GM12878 (cell line): ENCODE results near the gene CLASP1.

ENCODE experiments used
- BCLAF1 ChIP-seq: fragments of 450-650 bp; IDR thresholded peaks from 2 replicates; pipeline ENCODE4 v1.6.1; 2017; ENCODE audit warnings: antibody characterized with exemption, mild to moderate bottlenecking, moderate library complexity
- CBFB ChIP-seq: IDR thresholded peaks from 2 replicates; pipeline ENCODE4 v1.6.1; 2016; ENCODE audit warnings: antibody characterized with exemption, low read depth
- EP300 ChIP-seq, 2 experiments: fragments of 150-350 bp in 1 of 2; IDR thresholded peaks; 2 replicates each; pipeline ENCODE4 v1.6.1; 2011 to 2012; ENCODE audit warnings: low read depth in 2 of 2, low read length in 2 of 2, borderline replicate concordance in 1 of 2, improper control_type of control experiment in 1 of 2, inconsistent platforms in 1 of 2; ENCODE audit not compliant: control insufficient read depth in 1 of 2
- HDAC6 ChIP-seq: fragments of 200-600 bp; sonication (generic); IDR thresholded peaks from one replicate; pipeline ENCODE4 v1.8.0; 2017; ENCODE audit warnings: antibody characterized with exemption; ENCODE audit not compliant: unreplicated experiment
- POLR2A ChIP-seq: IDR thresholded peaks from 2 replicates; pipeline ENCODE4 v1.6.1; 2011; ENCODE audit warnings: low read depth, mild to moderate bottlenecking, low read length
- POLR2AphosphoS2 ChIP-seq: IDR thresholded peaks from 2 replicates; pipeline ENCODE4 v1.6.1; 2011; ENCODE audit warnings: low read depth, mild to moderate bottlenecking, low read length, improper control_type of control experiment, moderate library complexity
- RAD51 ChIP-seq: fragments of 450-650 bp; IDR thresholded peaks from 2 replicates; pipeline ENCODE4 v1.6.1; 2016; ENCODE audit warnings: moderate library complexity, mild to moderate bottlenecking, inconsistent platforms
- SUZ12 ChIP-seq: fragments of 200-600 bp; sonication (generic); IDR thresholded peaks from one replicate; pipeline ENCODE4 v1.6.1; 2018; ENCODE audit warnings: antibody characterized with exemption, mild to moderate bottlenecking; ENCODE audit not compliant: unreplicated experiment
- TCF3 ChIP-seq: IDR thresholded peaks from 2 replicates; pipeline ENCODE4 v1.6.1; 2012; ENCODE audit warnings: low read depth, mild to moderate bottlenecking, low read length, borderline replicate concordance; ENCODE audit not compliant: insufficient read depth
- TCF7 ChIP-seq: IDR thresholded peaks from 2 replicates; pipeline ENCODE4 v1.6.1; 2014; ENCODE audit warnings: antibody characterized with exemption, borderline replicate concordance
- USF2 ChIP-seq: IDR thresholded peaks from 2 replicates; pipeline ENCODE4 v1.6.1; 2011; ENCODE audit warnings: low read depth, low read length, improper control_type of control experiment, borderline replicate concordance
- ZBTB33 ChIP-seq: fragments of 450-650 bp; IDR thresholded peaks from 2 replicates; pipeline ENCODE4 v1.6.1; 2017; ENCODE audit warnings: mild to moderate bottlenecking
- ZNF24 ChIP-seq: fragments of 450-650 bp; IDR thresholded peaks from 2 replicates; pipeline ENCODE4 v1.6.1; 2017; ENCODE audit warnings: antibody characterized with exemption, mild to moderate bottlenecking
- TF ChIP-seq, protein P1 (sequence below), 3 experiments: IDR thresholded peaks in 2 of 3; conservative IDR thresholded peaks in 1 of 3; 2 replicates each; pipeline ENCODE4 v1.5.1; 2011; ENCODE audit warnings: low read depth in 3 of 3, low read length in 3 of 3, mild to moderate bottlenecking in 3 of 3, control low read depth in 2 of 3, moderate library complexity in 2 of 3, inconsistent platforms in 1 of 3, mixed read lengths in 1 of 3; ENCODE audit not compliant: control insufficient read depth in 2 of 3, insufficient read depth in 1 of 3; ENCODE audit errors: extremely low read depth in 1 of 3

- no peak for TF ChIP-seq RAD51
- TF ChIP-seq HDAC6, result no peak
- no peak for TF ChIP-seq TCF7
- no peak for TF ChIP-seq EP300 (IDR thresholded peaks at IDR 0.05; ENCODE audit: borderline replicate concordance in 1 of 2, control insufficient read depth in 1 of 2, low read depth in 2 of 2, low read length in 2 of 2)
- TF ChIP-seq TCF3, result no peak
- TF ChIP-seq ZNF24, result no peak
- TF ChIP-seq, protein P1, sequence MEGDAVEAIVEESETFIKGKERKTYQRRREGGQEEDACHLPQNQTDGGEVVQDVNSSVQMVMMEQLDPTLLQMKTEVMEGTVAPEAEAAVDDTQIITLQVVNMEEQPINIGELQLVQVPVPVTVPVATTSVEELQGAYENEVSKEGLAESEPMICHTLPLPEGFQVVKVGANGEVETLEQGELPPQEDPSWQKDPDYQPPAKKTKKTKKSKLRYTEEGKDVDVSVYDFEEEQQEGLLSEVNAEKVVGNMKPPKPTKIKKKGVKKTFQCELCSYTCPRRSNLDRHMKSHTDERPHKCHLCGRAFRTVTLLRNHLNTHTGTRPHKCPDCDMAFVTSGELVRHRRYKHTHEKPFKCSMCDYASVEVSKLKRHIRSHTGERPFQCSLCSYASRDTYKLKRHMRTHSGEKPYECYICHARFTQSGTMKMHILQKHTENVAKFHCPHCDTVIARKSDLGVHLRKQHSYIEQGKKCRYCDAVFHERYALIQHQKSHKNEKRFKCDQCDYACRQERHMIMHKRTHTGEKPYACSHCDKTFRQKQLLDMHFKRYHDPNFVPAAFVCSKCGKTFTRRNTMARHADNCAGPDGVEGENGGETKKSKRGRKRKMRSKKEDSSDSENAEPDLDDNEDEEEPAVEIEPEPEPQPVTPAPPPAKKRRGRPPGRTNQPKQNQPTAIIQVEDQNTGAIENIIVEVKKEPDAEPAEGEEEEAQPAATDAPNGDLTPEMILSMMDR (IDR thresholded peaks at IDR 0.05 in 2 of 3, conservative IDR thresholded peaks at IDR 0.05 in 1 of 3; ENCODE audit: control insufficient read depth in 2 of 3, extremely low read depth in 1 of 3, insufficient read depth in 1 of 3, low read depth in 3 of 3, low read length in 3 of 3), result no peak
- no peak for TF ChIP-seq BCLAF1
- TF ChIP-seq ZBTB33, result no peak
- no peak for TF ChIP-seq POLR2AphosphoS2
- TF ChIP-seq SUZ12, result no peak
- TF ChIP-seq POLR2A, result no peak
- TF ChIP-seq CBFB, result no peak
- TF ChIP-seq USF2, result no peak
These were observed 128.6 kb downstream of the CLASP1 start for GRCh38 chr2:121520641-121520994.
